HG02870 (cell line): ENCODE measurements around the gene DENND1A.
"Not testable (repeated sequence)": the region's sequence is repeated elsewhere in the genome, so short reads cannot be mapped to it uniquely, and the experiment has no call there.

Experiments
- ATAC-seq: cut with Tn5 transposase; IDR thresholded peaks from one replicate; pipeline ENCODE4 v1.9.1; 2021; ENCODE audit warnings: mild to moderate bottlenecking, moderate library complexity; ENCODE audit not compliant: unreplicated experiment

Gene DENND1A

GRCh38 chr9:123406691-123407216 lies 523.2 kb downstream of the DENND1A start:
- ATAC-seq: no peak

GRCh38 chr9:123406016-123406415 lies 523.9 kb downstream of the DENND1A start:
- ATAC-seq: no peak

- no peak for ATAC-seq
These were observed 526.9 kb downstream of the DENND1A start for GRCh38 chr9:123402981-123403509.

GRCh38 chr9:123401879-123402513 lies 527.9 kb downstream of the DENND1A start:
- no peak for ATAC-seq

GRCh38 chr9:123400926-123401503 lies 528.9 kb downstream of the DENND1A start:
- no peak for ATAC-seq

- ATAC-seq: no peak
These were observed 530.0 kb downstream of the DENND1A start for GRCh38 chr9:123399803-123400378.

- ATAC-seq: not testable (repeated sequence)
These were observed 531.0 kb downstream of the DENND1A start for GRCh38 chr9:123398938-123399337.

- no peak for ATAC-seq
These were observed 532.0 kb downstream of the DENND1A start for GRCh38 chr9:123397975-123398374.

- no peak for ATAC-seq
These were observed 534.0 kb downstream of the DENND1A start for GRCh38 chr9:123395689-123396511.

GRCh38 chr9:123395276-123395688 lies 534.6 kb downstream of the DENND1A start:
- ATAC-seq: no peak

- ATAC-seq: no peak
These were observed 535.4 kb downstream of the DENND1A start for GRCh38 chr9:123394291-123395235.

- ATAC-seq: no peak
These were observed 537.1 kb downstream of the DENND1A start for GRCh38 chr9:123392802-123393201.

- no peak for ATAC-seq
These were observed 538.0 kb downstream of the DENND1A start for GRCh38 chr9:123391946-123392345.

- no peak for ATAC-seq
These were observed 538.7 kb downstream of the DENND1A start for GRCh38 chr9:123391233-123391632.

- no peak for ATAC-seq
These were observed 539.4 kb downstream of the DENND1A start for GRCh38 chr9:123390337-123391135.

- ATAC-seq: no peak
These were observed 540.2 kb downstream of the DENND1A start for GRCh38 chr9:123389698-123390097.

GRCh38 chr9:123389070-123389469 lies 540.9 kb downstream of the DENND1A start:
- ATAC-seq: no peak

GRCh38 chr9:123387686-123388085 lies 542.2 kb downstream of the DENND1A start:
- ATAC-seq: no peak

GRCh38 chr9:123383512-123384170 lies 546.3 kb downstream of the DENND1A start:
- no peak for ATAC-seq
